Measurements from ENCODE around the gene OBP2A. TPM values are rescaled to one million over a fixed set of nuclear protein-coding genes. Genes with fewer than 3 reads are reported as not detected.
A peak's percentile ranks its signal among the peaks of the same experiment; 100 is the strongest.
"Not testable (repeated sequence)": the region's sequence is repeated elsewhere in the genome, so short reads cannot be mapped to it uniquely, and the experiment has no call there.

The OBP2A gene
- total RNA-seq, result not detected

- H3K9me3 Mint-ChIP-seq (ENCODE audit: insufficient read depth); H3K4me1 Mint-ChIP-seq (ENCODE audit: low read depth); DNase-seq; POLR2A ChIA-PET; H3K27ac Mint-ChIP-seq; ATAC-seq; H3K4me3 Mint-ChIP-seq; CTCF ChIA-PET; H3K27me3 Mint-ChIP-seq (ENCODE audit: low read depth); H3K36me3 Mint-ChIP-seq (ENCODE audit: low read depth): not testable (repeated sequence)
Observed at GRCh38 chr9:135545646-135546176, at the start of gene OBP2A. OBP2A (plus strand) TSS chr9:135546126; CDS start chr9:135546181, 55 bp downstream.

- ATAC-seq (no peak), DNase-seq (no peak)
- H3K27me3 Mint-ChIP-seq (ENCODE audit: low read depth), result peaks cover 3% of the 10 kb centered on the region
- CTCF ChIA-PET, result interaction anchor here (0.6 to 0.7 kb wide), 2 partner anchors 18 to 104 kb away, joined by 3 read pairs; no protein-coding TSS in a partner anchor
- POLR2A ChIA-PET, result no interaction called here
- H3K4me1 Mint-ChIP-seq (ENCODE audit: low read depth), result peaks cover 18% of the 10 kb centered on the region
- H3K4me3 Mint-ChIP-seq, result no peak overlapping the region
- no peak overlapping the region for H3K27ac Mint-ChIP-seq
- H3K36me3 Mint-ChIP-seq (ENCODE audit: low read depth), result peaks cover 8% of the 10 kb centered on the region
- H3K9me3 Mint-ChIP-seq (ENCODE audit: insufficient read depth), result no peaks in the 10 kb centered on the region
Observed at GRCh38 chr9:135498381-135499126, 47.4 kb upstream of the OBP2A start.

GRCh38 chr9:135499326-135500070 lies 46.4 kb upstream of the OBP2A start:
- Mint-ChIP-seq H3K36me3 (ENCODE audit: low read depth) (peaks cover 11% of the 10 kb centered on the region), H3K4me1 (ENCODE audit: low read depth) (peaks cover 18% of the 10 kb centered on the region), H3K4me3 (peak overlapping the region; percentile 88), H3K9me3 (ENCODE audit: insufficient read depth) (no peaks in the 10 kb centered on the region), H3K27me3 (ENCODE audit: low read depth) (peaks cover 3% of the 10 kb centered on the region), H3K27ac (peak overlapping the region; percentile 49)
- POLR2A ChIA-PET, result no interaction called here
- CTCF ChIA-PET, result interaction anchor here (0.6 to 0.7 kb wide), 2 partner anchors 19 to 103 kb away, joined by 3 read pairs; no protein-coding TSS in a partner anchor
- peak; percentile 48 for ATAC-seq
- DNase-seq, result peak; percentile 87

GRCh38 chr9:135500071-135500524 lies 45.8 kb upstream of the OBP2A start:
- DNase-seq (peak; percentile 24), ATAC-seq (peak; percentile 9)
- Mint-ChIP-seq H3K27ac (no peak overlapping the region), H3K36me3 (ENCODE audit: low read depth) (peaks cover 13% of the 10 kb centered on the region), H3K4me1 (ENCODE audit: low read depth) (peaks cover 18% of the 10 kb centered on the region), H3K27me3 (ENCODE audit: low read depth) (peaks cover 3% of the 10 kb centered on the region), H3K4me3 (peak overlapping the region; percentile 88), H3K9me3 (ENCODE audit: insufficient read depth) (no peaks in the 10 kb centered on the region)
- ChIA-PET POLR2A (no interaction called here), CTCF (no interaction called here)

- Mint-ChIP-seq H3K27me3 (ENCODE audit: low read depth) (peaks cover 3% of the 10 kb centered on the region), H3K9me3 (ENCODE audit: insufficient read depth) (no peaks in the 10 kb centered on the region), H3K4me1 (ENCODE audit: low read depth) (peaks cover 18% of the 10 kb centered on the region), H3K36me3 (ENCODE audit: low read depth) (peaks cover 14% of the 10 kb centered on the region), H3K4me3 (peak within 1 kb of the TSS; percentile 88), H3K27ac (peak within 1 kb of the TSS; percentile 93)
- ATAC-seq (peak; percentile 95), DNase-seq (peak; percentile 87)
- ChIA-PET POLR2A (no interaction called here), CTCF (no interaction called here)
Observed at GRCh38 chr9:135500525-135501260, 45.2 kb upstream of the OBP2A start, which contains the start of gene MRPS2. MRPS2 (plus strand) TSS chr9:135500682; CDS start chr9:135500711, 29 bp downstream.

GRCh38 chr9:135501261-135502167 lies 44.4 kb upstream of the OBP2A start:
- H3K36me3 Mint-ChIP-seq (ENCODE audit: low read depth), result peaks cover 14% of the 10 kb centered on the region
- peaks cover 18% of the 10 kb centered on the region for H3K4me1 Mint-ChIP-seq (ENCODE audit: low read depth)
- ATAC-seq, result no peak
- H3K9me3 Mint-ChIP-seq (ENCODE audit: insufficient read depth), result no peaks in the 10 kb centered on the region
- ChIA-PET POLR2A (no interaction called here), CTCF (no interaction called here)
- peak; percentile 60 for DNase-seq
- peaks cover 3% of the 10 kb centered on the region for H3K27me3 Mint-ChIP-seq (ENCODE audit: low read depth)
- H3K27ac Mint-ChIP-seq, result peak overlapping the region; percentile 93
- peak overlapping the region; percentile 88 for H3K4me3 Mint-ChIP-seq

GRCh38 chr9:135502168-135502872 lies 43.6 kb upstream of the OBP2A start:
- ATAC-seq (no peak), DNase-seq (no peak)
- Mint-ChIP-seq H3K36me3 (ENCODE audit: low read depth) (peaks cover 14% of the 10 kb centered on the region), H3K9me3 (ENCODE audit: insufficient read depth) (no peaks in the 10 kb centered on the region), H3K27ac (no peak overlapping the region), H3K4me1 (ENCODE audit: low read depth) (peaks cover 18% of the 10 kb centered on the region), H3K4me3 (peak overlapping the region; percentile 88), H3K27me3 (ENCODE audit: low read depth) (peaks cover 3% of the 10 kb centered on the region)
- ChIA-PET CTCF (no interaction called here), POLR2A (no interaction called here)

GRCh38 chr9:135502873-135503321 lies 43.0 kb upstream of the OBP2A start:
- H3K4me3 Mint-ChIP-seq, result peak overlapping the region; percentile 8
- ChIA-PET POLR2A (no interaction called here), CTCF (no interaction called here)
- H3K4me1 Mint-ChIP-seq (ENCODE audit: low read depth), result peaks cover 18% of the 10 kb centered on the region
- ATAC-seq (no peak), DNase-seq (no peak)
- peaks cover 3% of the 10 kb centered on the region for H3K27me3 Mint-ChIP-seq (ENCODE audit: low read depth)
- peaks cover 14% of the 10 kb centered on the region for H3K36me3 Mint-ChIP-seq (ENCODE audit: low read depth)
- no peaks in the 10 kb centered on the region for H3K9me3 Mint-ChIP-seq (ENCODE audit: insufficient read depth)
- no peak overlapping the region for H3K27ac Mint-ChIP-seq

GRCh38 chr9:135503371-135504261 lies 42.3 kb upstream of the OBP2A start:
- no peaks in the 10 kb centered on the region for H3K9me3 Mint-ChIP-seq (ENCODE audit: insufficient read depth)
- POLR2A ChIA-PET, result no interaction called here
- H3K4me1 Mint-ChIP-seq (ENCODE audit: low read depth), result peaks cover 18% of the 10 kb centered on the region
- CTCF ChIA-PET, result interaction anchor here (0.9 kb wide), 1 partner anchor 9 kb away, joined by 3 read pairs; no protein-coding TSS in a partner anchor
- H3K4me3 Mint-ChIP-seq, result no peak overlapping the region
- no peak for DNase-seq
- no peak overlapping the region for H3K27ac Mint-ChIP-seq
- ATAC-seq, result no peak
- peaks cover 14% of the 10 kb centered on the region for H3K36me3 Mint-ChIP-seq (ENCODE audit: low read depth)
- peaks cover 3% of the 10 kb centered on the region for H3K27me3 Mint-ChIP-seq (ENCODE audit: low read depth)
